Measurements from ENCODE around the gene PRG2.
"Not testable (repeated sequence)": the region's sequence is repeated elsewhere in the genome, so short reads cannot be mapped to it uniquely, and the experiment has no call there.

The PRG2 gene

DNA sequence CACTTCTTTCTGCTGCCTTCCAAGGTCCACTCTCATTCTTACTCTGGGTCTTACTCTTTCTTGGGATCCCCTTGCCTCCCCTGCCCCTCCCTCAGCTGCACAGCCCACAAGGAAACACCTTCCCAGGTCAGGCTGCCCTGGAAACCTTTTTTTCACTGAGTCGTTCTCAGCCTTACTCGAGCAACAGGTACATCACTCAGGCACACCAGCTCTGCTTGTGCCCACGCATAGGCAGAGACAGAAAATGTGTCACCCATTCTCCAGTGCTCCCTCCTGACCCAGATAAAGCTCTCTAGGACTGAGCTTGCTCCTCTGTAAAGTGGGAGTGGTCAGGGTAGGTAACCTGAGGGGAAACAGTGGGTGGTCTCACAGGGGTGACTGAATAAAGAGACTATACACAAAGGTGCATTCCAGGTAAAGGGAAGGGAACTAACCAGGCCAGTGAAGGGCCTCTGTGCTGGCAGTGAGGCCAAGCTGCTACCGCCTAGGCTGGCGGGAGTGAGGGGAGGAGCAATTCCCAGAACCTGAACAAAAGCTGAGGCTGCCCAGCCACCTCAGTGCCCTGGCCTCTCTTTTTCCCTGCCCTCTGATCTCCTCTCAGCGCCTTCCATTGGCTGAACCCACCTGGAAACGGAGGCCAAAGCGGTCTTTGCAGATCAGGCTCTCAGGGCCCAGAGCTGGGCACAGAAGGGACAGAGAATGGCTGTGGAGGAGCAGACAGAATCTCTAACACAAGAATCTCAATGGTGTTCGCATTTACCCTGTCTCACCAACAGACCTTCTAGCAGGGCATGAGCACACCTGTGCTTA, 25.4 kb downstream of the PRG2 start:
- no peak for DNase-seq

DNA sequence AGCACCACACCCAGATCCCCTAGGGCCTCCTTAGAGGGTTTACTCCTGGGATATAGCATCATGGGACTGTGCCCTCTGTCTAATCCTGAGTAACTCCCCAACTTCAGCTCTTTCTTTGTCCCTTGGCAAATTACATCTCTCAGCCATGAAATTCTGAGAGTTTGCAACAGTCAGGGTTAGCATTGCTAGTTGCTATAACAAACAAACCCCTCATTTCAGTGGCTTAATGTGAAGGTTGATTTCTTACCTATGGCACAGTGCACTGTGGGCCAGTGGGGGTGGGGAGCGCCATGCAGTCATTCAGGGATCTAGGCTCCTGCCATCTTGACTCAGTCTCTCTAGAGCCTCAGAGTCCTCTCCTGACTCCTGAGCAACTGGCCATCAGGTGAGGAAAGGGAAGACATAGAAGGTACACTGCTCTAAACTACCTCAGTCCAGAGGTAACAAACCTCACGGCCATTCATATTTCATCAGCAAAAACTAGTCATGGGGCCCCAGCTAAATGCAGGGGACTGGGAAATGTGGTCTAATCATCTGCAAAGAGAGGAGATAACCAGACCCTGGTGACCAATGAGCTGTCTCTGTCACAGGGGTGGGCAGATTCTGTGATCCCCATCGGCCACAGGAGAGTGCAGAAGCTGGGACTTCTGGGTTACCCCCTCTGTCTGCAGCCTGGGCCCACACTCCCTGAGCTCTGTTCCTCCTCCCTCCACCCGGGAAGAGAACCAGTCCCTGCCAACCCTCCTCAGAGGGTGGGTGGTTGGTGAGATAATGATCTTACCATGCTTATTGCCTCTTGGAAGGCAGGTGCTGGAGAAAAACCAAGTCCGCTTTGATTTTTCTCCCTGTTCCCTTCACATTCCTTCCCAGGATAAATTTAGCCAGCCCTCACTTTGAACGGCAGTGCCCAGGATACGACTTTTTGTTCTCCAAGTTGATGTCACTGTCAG, 27.0 kb downstream of the PRG2 start:
- no peak for DNase-seq

DNA sequence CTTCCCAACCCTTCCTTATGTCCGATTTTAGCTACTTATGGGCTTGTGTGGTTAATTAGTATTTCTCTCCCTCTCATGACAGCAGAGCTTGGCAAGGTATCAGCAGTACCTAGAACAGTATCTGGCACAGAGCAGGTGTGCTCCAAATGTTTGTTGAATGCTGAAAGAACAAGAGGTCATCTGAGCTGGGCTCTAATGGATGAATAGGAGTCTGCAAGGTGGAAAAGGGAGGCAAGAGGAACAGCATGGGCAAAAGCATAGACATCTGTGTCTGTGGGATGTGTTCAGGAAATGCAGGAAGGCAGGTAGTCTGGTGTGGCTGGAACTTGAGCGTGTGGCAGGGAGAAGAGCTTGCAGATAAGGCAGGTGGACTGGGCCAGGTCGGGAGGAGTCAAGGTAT, 28.5 kb downstream of the PRG2 start:
- DNase-seq, result no peak

DNA sequence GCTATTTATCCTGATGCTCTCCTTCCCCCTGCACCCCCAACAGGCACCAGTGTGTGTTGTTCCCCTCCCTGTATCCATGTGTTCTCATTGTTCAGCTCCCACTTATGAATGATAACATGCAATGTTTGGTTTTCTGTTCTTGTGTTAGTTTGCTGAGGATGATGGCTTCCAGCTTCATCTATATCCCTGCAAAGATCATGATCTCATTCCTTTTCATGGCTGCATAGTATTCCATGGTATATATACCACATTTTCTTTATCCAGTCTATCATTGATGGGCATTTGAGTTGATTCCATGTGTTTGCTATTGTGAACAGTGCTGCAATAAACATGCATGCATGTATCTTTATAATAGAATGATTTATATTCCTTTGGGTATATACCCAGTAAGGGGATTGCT, 29.0 kb downstream of the PRG2 start:
- not testable (repeated sequence) for DNase-seq

DNA sequence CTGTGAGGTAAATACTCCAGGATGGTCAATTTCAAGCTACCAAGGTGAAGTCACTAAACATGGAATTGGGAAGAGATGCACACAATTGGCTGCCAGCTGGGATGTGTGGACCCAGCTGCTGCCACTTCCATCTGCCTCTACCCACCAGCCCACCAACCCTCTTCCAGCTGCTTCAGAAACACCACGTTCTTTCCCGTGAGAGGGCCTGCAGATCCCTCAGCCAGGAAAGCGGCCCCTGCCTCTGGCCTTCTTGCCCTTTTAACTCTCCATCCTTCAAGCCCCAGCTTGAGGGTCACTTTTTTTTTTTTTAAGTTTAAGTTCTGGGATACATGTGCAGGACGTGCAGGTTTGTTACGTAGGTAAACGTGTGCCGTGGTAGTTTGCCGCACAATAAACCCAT, 29.5 kb downstream of the PRG2 start:
- no peak for DNase-seq

DNA sequence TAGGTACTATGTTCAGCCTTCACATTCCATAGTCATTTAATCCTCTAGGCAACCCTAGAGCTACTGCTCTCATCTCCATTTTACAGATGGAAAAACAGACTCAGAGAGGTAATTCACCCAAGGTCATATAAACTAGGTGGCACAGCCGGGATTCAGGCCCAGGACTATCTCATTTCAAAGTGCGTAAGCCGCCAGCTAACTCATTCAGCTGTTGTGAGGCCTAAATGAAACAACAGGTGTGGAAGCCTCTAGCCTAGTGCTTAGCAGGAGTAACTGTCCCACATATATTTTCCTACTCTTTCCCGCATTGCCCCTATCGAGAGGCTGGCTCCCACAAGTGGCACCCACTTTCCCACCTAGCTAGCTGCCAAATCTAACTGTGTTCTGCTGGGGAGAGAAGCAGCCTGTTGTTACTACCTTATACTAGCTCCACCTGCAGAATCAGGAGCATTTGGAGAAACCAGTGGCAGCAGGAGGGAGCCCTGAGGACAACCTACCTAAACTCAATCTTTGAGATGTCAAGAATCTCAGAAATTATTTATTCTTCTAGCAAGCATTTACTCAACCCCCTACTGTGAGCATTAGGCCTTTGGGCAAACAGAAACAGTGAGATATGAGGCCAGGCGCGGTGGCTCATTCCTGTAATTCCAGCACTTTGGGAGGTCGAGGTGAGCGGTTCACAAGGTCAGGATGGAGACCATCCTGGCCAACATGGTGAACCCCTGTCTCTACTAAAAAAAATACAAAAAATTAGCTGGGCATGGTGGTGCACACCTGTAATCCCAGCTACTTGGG, 30.4 kb downstream of the PRG2 start:
- no peak for DNase-seq

DNA sequence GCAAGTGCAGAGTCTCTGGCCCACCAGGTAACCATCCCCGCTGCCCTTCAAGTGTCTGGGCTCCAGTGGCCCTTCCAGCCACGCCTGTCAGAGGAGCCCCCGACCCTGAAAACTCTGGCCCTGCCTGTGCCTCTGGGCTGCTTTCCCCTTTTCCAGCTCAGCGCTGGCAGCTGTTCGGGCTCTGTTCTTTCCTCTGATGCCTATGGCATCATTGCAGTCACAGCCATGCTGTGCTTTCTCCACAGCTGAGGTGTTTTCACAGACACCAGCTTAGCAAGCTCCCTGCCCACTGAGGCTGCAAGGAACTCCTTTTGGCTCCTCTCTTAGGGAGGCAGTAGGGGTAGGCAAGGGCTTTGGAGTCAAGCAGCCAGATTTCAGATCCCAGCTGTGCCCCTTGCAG, 31.1 kb downstream of the PRG2 start:
- no peak for DNase-seq

DNA sequence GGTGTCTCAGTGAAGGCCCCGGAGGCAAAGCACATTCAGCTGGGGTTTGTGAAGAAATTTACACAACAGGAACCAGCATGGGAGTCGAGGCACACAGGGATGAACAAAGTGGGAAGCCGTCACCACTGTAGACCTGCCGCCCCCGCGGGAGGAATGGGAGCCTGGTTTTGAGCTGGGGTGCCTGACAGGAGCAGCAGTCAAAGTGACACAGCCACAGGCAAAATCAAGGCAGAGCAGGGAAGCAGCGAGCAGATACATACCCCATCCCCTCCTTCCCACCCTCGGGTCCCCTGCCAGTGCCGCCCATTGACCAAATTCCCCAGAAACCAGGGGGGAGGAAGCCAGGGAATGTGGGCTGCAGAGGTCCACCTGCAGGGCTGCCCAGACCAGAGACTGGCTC, 31.5 kb downstream of the PRG2 start:
- no peak for DNase-seq

DNA sequence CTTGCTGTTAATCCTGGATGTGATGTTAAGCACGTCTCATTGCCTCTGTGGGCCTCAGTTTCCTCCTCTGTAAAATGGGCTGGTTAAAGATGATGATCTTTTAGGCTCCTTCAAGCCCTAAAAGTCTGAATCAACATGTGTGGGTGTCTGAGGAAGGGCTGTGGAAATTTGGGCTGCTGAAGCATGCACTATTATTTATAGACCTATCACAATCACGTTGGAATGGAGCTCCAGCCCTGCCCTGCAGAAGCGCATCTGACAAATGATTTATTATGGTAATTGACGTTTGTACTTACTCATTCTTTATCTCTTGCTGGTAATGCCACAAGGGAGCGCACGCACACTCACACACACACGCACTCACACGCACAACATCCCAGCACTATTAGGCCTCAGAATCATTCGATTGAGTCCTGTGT, 31.9 kb downstream of the PRG2 start:
- no peak for DNase-seq

DNA sequence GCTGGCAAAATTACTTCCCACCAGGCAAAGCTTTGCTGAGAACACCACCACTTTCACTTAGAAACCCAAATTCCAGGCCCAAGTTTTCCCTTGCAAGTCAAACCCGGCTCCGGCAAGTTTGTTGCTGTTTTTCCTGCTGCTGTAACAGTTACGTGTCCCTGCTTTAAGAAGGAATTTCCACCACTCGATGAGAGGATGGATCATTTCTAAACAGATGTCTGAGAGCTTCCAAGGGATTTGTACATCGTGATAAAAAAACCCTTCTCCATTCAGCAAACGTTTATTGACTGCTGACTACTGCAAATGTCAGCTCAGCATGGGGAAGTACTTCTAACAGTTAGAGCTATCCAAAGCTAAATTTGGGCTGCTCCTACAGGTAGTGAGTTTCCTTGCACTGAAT, 32.6 kb downstream of the PRG2 start:
- DNase-seq, result no peak

DNA sequence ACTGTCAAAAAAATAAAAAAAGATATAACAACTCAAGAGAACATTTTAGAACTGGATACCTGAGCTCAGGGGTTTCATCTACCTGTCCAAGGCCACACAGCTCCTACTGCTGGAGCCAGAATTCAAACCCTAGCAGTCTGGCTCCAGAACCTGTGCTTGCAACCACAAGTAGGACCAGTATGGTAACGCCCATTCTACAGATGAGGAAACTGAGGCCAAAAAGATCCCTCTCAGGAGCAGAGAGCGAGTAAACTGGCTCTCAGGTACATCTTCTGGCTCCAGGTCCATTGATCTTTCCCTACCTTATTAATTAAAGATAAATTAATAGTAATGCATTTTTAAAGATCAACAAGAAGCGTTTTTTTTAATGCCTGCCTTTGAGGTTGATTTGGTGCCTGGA, 33.1 kb downstream of the PRG2 start:
- no peak for DNase-seq

DNA sequence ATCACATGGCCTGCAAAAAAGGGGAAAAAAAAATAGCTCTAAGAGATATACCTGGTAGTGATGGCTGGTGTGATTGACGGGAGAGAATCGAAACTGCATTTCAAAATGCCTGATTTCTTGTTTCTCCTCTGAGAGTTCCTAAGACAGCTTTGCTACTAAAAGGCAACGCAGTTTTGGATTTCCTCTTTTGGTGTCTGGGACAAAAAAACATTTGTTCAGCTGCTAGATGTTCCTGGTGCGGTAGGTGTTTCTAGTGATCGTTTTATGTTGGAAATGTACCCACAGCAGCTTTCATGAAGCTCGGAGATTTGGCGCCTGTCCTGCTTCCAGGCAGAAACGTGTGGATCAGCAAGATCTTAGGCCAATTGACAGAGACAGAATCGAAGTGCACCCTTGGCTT, 34.2 kb downstream of the PRG2 start:
- DNase-seq, result no peak

DNA sequence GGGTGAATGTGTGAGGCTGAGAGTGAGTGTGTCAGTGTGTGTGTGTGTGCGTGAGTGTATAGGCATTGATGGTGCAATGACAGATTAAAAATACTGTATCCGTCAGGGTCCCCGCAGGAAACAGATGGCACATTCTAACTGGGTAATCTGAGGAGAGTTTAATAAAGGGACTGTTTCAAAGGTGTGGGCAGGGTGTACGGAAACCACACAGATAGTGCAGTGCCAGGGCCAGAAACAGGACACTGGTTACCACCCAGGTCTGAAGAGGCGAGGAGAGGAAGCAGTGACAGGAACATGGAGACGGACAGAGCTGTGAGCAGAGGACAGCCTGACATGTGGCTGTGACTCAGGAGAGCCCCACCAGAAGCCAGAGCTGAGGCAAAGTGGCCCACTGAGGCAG, 35.8 kb downstream of the PRG2 start:
- no peak for DNase-seq

DNA sequence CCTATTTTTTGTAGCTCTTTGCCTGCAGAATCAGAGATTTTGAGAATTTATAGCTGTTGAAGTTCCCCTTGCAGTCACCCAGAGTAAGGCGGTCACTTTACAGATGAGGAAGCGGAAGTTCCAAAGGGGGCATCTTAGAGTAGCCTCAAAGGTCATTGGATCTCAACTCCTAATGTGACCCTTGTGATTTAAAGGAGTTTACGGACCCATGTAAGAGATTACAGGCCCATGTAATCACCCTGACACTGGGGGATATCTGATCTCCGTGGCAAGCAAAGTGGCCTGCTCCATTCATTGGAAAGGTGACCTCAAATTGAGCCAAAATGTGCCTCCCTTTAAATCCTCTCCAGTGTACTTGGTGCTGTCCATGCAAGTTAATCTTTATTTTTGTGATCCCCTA, 36.6 kb downstream of the PRG2 start:
- no peak for DNase-seq

DNA sequence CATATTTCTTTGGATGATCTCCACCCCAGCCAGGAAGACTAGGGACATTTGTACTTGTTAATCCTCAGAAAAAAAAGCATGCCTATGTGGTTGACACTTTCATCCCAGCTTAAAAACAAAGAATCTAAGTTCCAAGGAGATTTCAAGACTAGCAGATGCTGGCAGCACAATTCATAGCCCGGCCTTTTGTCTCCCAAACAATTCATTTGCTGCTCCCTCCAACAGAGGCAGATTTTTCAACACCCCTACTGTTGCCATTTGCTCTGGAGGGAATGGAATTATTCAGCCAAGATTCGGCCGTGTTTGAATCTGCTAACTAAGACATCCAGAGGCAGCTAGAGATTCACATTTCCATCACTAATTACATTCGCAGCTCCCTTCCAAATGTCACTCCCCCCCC, 37.0 kb downstream of the PRG2 start:
- no peak for DNase-seq

DNA sequence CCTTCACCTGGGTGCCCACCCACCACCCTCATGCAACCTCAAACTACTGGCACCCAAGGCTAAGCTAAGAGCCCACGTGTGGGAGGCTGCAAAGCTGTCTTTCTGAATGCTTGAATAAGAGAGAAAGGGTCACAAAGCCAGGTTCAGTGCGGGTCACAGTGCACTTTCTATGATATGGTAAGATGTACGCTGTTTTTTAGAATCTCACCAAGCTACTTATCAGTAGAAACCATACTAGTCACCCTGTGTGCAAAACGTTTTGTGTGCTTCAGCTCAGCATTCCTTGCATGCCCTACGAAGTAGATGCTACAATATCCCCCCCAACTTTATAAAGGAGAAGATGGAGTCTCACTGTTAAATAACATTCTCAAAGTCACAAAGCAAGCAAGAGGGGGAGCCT, 37.4 kb downstream of the PRG2 start:
- DNase-seq, result no peak

DNA sequence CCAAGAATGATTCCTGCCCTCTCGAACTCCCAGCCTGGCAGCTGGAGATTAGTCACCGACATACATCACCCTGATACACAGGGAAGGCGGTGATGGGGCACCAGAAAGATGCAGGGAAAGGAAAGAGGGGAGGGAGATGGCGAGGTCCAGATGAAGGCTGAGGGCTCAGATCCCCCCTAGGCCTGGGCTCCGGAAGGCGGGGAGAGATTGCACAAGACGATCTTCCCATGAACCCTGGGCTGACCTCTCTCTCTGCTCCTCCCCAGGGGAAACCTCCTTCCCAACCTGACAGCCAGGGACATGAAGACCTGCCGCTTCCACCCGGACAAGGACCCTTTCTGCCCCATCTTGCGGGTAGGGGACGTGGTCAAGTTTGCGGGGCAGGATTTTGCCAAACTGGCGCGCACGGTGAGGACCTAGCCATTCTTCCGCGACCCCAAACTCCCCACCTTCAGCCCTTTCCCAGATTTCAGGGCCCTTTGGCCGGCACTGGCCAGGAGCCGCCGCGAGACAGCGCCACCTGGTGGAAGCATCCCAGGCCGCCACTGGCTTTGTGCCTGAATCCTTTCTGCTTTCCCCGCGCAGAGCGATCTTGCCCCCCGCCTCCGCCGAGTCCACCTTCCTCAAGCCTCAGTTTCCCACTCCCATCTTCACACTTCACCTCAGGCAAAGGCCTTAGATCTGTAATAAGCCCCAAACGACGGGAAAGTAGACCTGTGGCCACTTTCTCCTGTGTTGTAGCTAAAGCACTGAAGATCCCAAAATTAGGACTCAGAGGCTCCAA, 40.8 kb downstream of the PRG2 start:
- DNase-seq, result peak; percentile 34

DNA sequence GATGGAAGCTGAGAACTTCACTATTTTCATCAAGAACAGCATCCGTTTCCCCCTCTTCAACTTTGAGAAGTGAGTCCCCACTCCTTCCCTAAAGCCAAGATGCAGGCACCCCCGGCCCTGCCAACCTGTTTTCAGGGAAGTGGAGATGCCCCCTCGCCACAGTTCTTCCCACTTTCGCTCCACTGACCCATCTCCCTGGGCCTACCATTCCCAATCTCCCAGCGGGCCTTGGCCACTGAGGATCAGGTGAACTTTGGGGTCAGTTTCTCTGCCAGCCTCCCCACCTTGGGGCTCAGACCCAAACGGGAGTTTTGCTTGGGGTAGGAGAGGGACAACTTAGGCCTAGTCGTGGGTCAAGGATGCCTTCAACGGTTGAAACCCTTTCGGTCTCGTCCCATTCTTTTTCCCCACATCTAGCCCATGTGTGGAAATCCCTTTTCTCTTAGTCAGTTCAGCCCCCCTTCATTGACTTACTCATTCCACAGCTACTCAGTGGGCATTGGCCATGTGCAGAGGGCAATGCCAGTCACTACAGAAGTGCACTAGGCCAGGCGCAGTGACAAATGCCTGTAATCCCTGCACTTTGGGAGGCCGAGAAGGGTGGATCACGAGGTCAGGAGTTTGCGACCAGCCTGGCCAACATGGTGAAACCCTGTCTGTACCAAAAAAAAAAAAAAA, 41.7 kb downstream of the PRG2 start:
- no peak for DNase-seq

DNA sequence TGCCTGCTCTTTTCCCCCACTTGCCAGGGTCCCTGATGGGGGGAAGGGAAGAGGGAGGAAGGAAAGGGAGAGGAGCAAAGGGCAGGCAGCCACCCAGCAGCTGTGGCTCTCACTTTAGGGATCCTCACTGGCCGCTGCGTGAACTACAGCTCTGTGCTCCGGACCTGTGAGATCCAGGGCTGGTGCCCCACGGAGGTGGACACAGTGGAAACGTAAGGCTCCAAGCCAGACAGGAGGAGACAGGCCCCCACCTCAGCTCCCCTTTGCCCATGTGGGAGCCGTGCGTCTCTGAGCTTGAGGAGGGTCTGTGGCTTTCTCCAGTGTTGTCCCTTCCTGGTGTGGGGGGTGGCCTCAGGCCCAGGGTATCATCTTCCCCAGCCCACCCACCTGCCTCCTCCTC, 42.4 kb downstream of the PRG2 start:
- no peak for DNase-seq

DNA sequence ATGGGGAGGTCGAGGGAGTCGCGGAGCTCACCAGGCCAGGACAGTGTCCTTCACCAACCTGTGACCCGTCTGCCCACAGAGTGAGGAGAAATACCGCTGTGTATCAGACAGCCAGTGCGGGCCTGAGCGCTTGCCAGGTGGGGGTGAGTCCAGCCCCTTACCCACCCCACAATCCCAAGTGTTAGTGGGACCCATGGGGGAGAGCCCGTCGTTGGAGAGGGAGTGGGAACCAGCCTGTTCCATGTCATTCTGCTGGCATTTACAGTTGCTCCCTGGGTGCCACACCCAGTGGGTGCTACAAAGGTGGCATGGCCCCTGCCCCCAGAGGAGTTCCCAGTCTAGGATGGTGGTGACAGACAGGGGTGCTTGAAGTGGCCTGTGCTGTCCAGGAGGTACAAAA, 43.1 kb downstream of the PRG2 start:
- no peak for DNase-seq

DNA sequence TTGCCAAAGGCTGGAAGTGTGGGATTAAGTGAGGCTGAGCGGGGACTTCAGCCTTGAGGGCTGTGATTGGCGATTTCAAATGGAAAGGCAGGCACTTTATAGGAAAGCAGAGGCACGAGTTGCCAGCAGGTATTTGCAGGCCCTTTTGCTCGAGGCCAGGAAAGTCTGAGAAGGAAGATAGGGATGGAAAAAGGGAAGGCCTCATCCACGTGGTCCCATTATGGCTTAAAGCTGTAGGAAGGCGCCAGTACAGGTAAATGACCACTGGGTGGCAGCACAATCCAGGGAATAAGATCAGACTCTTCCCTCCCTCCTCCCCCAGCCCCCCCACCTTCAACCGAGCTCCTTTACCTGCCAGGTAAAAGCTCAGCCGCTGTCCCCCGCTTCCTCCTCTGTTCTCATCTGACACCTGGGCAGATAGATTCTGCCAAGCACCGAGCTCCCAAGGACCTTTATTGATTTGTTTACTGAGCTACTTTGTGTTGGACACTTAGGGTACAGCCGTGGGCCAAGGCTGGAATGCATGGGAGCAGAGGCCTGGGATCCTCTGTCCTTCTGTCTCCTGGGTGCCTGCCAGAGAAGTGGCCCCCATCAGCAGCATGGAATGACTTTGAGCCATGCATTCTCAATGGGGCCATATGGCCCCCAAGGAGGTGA, 44.8 kb downstream of the PRG2 start:
- peak; percentile 56 for DNase-seq
